ENCODE results near the gene ITGAD.

The ITGAD gene

DNA sequence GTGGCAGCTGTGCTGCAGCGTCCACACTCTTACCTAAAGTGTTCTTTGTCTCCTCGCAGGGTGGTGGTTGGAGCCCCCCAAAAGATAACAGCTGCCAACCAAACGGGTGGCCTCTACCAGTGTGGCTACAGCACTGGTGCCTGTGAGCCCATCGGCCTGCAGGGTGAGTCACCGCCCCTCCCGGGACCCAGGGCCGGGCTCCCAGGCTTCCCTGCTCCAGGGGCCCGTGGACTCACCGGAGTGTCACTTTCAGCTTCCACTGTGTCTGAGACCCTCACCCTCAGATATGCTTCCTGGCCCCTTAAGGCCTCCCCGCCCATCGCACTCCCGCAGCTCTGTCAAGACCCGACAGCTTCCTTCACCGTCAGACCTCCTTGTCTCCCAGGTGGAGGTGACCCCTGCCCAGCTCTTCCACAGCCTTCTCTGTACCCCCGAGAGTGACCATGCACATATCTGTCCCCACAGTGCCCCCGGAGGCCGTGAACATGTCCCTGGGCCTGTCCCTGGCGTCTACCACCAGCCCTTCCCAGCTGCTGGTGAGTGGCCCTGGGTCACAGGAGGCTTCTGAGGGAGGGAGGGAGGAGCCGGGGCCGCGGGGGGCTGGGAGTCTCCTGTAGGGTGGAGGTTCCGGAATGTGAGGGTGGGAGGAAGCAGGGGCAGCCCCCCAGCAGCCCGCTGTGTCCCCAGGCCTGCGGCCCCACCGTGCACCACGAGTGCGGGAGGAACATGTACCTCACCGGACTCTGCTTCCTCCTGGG, 36.4 kb upstream of the ITGAD start:
- TF ChIP-seq CSRNP3 (CRISPR knock-in tag; IDR thresholded peaks at IDR 0.05), result no peak
- no peak for TF ChIP-seq BACH2 (CRISPR knock-in tag; IDR thresholded peaks at IDR 0.05; ENCODE audit: borderline replicate concordance)
- ATAC-seq, result no peak; the same call in 2 of the 3 replicates

DNA sequence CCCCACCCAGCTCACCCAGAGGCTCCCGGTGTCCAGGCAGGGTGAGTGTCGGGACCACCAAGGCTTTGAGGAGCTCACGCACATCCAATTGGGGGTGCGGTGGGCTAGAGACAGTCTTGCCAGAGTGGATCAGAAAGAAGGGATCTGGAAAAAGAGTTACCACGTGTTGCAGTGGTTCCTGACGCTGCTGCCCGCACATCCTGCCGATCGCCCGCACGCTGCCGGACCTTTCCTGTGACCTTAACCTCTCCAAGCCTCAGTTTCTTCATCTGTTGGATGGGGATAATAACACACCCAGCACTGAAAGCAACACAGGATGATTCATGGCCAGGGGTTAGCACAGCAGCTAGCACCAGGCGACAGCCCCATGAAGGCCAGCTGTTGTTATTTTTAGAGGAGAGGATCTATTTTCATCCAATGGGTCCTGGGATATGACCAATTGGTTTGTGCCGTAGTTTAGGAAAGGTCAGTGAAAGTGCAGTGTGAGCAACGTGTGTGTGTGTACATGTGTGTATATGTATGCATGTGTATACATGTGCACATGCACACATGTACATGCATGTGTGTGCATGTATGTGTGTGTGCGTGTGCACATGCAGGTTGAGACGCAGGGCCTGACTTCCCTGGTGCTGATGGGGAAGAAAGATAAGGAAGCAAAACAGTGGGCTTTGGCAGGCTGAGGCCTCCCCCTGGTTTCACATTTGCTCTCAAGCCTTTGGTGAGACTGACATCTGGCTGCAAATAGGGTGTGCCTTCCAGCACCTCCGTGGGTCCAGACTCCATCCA, 35.6 kb upstream of the ITGAD start:
- no peak for ATAC-seq
- TF ChIP-seq CREB5 (CRISPR knock-in tag; IDR thresholded peaks at IDR 0.05; ENCODE audit: low read depth) (no peak), ZNF8 (CRISPR knock-in tag; IDR thresholded peaks at IDR 0.05) (no peak), BACH2 (CRISPR knock-in tag; IDR thresholded peaks at IDR 0.05; ENCODE audit: borderline replicate concordance) (no peak), CSDC2 (CRISPR knock-in tag; IDR thresholded peaks at IDR 0.05) (no peak), GLIS3 (CRISPR knock-in tag; IDR thresholded peaks at IDR 0.05) (no peak), ZFP30 (CRISPR knock-in tag; IDR thresholded peaks at IDR 0.05) (no peak)

GRCh38 chr16:31360251-31360650, 32.9 kb upstream of the ITGAD start:
- ATAC-seq, result no peak
- no peak for TF ChIP-seq ZNF8 (CRISPR knock-in tag; IDR thresholded peaks at IDR 0.05)
- no peak for TF ChIP-seq POU6F1 (CRISPR knock-in tag; IDR thresholded peaks at IDR 0.05; ENCODE audit: borderline replicate concordance, low read depth)
- TF ChIP-seq ISL1 (CRISPR knock-in tag; IDR thresholded peaks at IDR 0.05), result no peak
- TF ChIP-seq TOX (CRISPR knock-in tag; IDR thresholded peaks at IDR 0.05; ENCODE audit: borderline replicate concordance), result no peak
- TF ChIP-seq ZNF70 (CRISPR knock-in tag; IDR thresholded peaks at IDR 0.05), result no peak
- no peak for TF ChIP-seq CREB5 (CRISPR knock-in tag; IDR thresholded peaks at IDR 0.05; ENCODE audit: low read depth)
- TF ChIP-seq TCF4 (CRISPR knock-in tag; IDR thresholded peaks at IDR 0.05; ENCODE audit: borderline replicate concordance), result no peak

DNA sequence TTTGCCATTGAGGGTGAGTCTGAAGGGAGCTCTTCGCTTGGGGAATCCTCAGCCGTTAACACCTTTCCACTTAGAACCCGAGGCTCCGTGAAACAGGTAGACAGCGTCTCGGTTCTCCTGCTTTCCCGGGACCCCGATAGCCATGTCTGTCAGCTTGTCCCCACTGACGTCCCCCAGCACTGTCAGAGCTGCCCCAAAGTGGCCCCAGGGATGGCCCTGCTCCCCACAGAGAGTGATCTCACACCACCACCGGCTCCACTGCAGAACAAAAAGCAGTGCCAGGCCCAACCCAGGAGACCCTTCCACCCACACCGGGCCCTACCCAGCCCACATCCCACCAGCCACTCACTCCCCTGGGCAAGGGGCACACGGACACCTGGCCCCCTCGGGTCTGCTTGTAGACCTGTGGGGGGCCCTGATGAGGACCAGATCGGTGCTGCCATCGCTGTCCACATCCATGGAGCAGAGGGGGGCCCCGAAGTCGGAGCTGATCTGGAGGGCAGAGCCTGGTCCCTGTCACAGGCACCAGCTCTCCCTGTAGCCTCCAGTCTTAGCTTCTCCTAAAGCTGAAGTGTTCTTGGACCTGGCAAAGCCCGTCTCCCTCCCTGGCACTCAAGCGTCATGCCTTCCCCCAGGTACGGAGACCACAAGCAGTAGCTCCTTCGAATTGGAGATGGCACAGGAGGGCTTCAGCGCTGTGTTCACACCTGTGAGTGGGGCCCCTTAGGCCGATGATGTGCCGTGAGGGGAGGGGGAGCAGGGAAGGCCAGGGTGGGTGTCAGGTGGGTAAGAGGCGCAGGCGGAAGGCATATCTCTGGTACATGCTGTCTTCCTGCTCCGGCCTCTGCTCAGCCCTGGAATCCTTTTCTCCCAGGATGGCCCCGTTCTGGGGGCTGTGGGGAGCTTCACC, 31.7 kb upstream of the ITGAD start:
- ATAC-seq, result no peak
- TF ChIP-seq CSDC2 (CRISPR knock-in tag; IDR thresholded peaks at IDR 0.05) (no peak), ISL1 (CRISPR knock-in tag; IDR thresholded peaks at IDR 0.05) (no peak), POU6F1 (CRISPR knock-in tag; IDR thresholded peaks at IDR 0.05; ENCODE audit: borderline replicate concordance, low read depth) (no peak), CSRNP3 (CRISPR knock-in tag; IDR thresholded peaks at IDR 0.05) (no peak), OSR1 (CRISPR knock-in tag; IDR thresholded peaks at IDR 0.05) (no peak), TSHZ2 (CRISPR knock-in tag; IDR thresholded peaks at IDR 0.05) (no peak), ZFP3 (CRISPR knock-in tag; IDR thresholded peaks at IDR 0.05) (no peak), ESRRG (CRISPR knock-in tag; IDR thresholded peaks at IDR 0.05) (no peak), ZFP30 (CRISPR knock-in tag; IDR thresholded peaks at IDR 0.05) (no peak), GLIS3 (CRISPR knock-in tag; IDR thresholded peaks at IDR 0.05) (no peak), ZC3H10 (CRISPR knock-in tag; IDR thresholded peaks at IDR 0.05) (no peak), PPARA (CRISPR knock-in tag; IDR thresholded peaks at IDR 0.05; ENCODE audit: borderline replicate concordance) (no peak)
